Measurements from ENCODE around the gene LLGL2. TPM values are rescaled to one million over a fixed set of nuclear protein-coding genes. Genes with fewer than 3 reads are reported as not detected.

LLGL2 gene
- total RNA-seq, 1 experiment from 2014 or later, result 156 TPM

GRCh38 chr17:75549246-75550138 is 24.0 kb downstream of the LLGL2 start:
- peak; percentile 97 to 98 for DNase-seq
- peaks cover 8% of the 10 kb centered on the region; the same call in 1 of the 2 replicates for H3K79me2 ChIP-seq (ENCODE audit: low read depth)
- BruUV-seq (replicated peaks), result TSS peak; percentile 95
- peak overlapping the region; percentile 94 for H3K27ac ChIP-seq
- no peaks in the 10 kb centered on the region for H3K9me3 ChIP-seq (ENCODE audit: insufficient read depth, low read depth)
- POLR2A ChIA-PET (ENCODE audit: unreplicated experiment), result interaction anchor here (0.5 to 1.8 kb wide), 11 partner anchors 18 to 297 kb away, joined by 3 to 35 read pairs (median 6); partner anchors contain the start of gene LLGL2
- H3K27me3 ChIP-seq (ENCODE audit: insufficient read depth, low read depth), result no peaks in the 10 kb centered on the region
- TF ChIP-seq EZH2 (IDR thresholded peaks at IDR 0.05; ENCODE audit: low read depth), result no peak
- peak; percentile 17; the same call in 1 of the 2 replicates for TF ChIP-seq CTCF (conservative IDR thresholded peaks at IDR 0.05)
- CTCF ChIA-PET, result interaction anchor here (0.6 to 2.0 kb wide), 6 partner anchors 35 to 232 kb away, joined by 3 to 17 read pairs (median 5); partner anchors contain the start of gene SMIM5
- peak overlapping the region; percentile 46 for H2AFZ ChIP-seq
- H3F3A ChIP-seq (ENCODE audit: insufficient read depth, low read depth), result peaks cover 44% of the 10 kb centered on the region
- peaks cover 31% of the 10 kb centered on the region for H3K4me1 ChIP-seq (replicated peaks; ENCODE audit: insufficient read depth)
- peak overlapping the region; percentile 80 for H3K4me2 ChIP-seq
- H3K4me3 ChIP-seq, result peak overlapping the region; percentile 51; the same call in 1 of the 2 replicates
- no peaks in the 10 kb centered on the region for H3K9me2 ChIP-seq (ENCODE audit: insufficient read depth)
- no peaks in the 10 kb centered on the region for H3K36me3 ChIP-seq (ENCODE audit: low read depth)
- intact Hi-C loops (cut with micrococcal nuclease; ENCODE audit: unreplicated experiment), result loop anchor here (1.0 to 5.0 kb wide), 2 partner anchors 18 to 38 kb away; partner anchors contain the start of gene MYO15B
- H4K20me1 ChIP-seq (ENCODE audit: insufficient read depth), result no peaks in the 10 kb centered on the region

- no peak for DNase-seq
- Histone ChIP-seq H3K9me2 (ENCODE audit: insufficient read depth) (no peaks in the 10 kb centered on the region), H3K27ac (peak overlapping the region; percentile 94), H3K4me3 (peak overlapping the region; percentile 51; the same call in 1 of the 2 replicates), H3K79me2 (ENCODE audit: low read depth) (peaks cover 8% of the 10 kb centered on the region; the same call in 1 of the 2 replicates), H3K4me2 (peak overlapping the region; percentile 80), H3K27me3 (ENCODE audit: insufficient read depth, low read depth) (no peaks in the 10 kb centered on the region), H4K20me1 (ENCODE audit: insufficient read depth) (no peaks in the 10 kb centered on the region), H2AFZ (peak overlapping the region; percentile 46), H3K36me3 (ENCODE audit: low read depth) (no peaks in the 10 kb centered on the region), H3K9me3 (ENCODE audit: insufficient read depth, low read depth) (no peaks in the 10 kb centered on the region), H3F3A (ENCODE audit: insufficient read depth, low read depth) (peaks cover 44% of the 10 kb centered on the region), H3K4me1 (replicated peaks; ENCODE audit: insufficient read depth) (peaks cover 31% of the 10 kb centered on the region)
- CTCF ChIA-PET, result interaction anchor here (0.6 kb wide), 2 partner anchors 74 to 231 kb away, joined by 4 to 5 read pairs; no protein-coding TSS in a partner anchor
- TF ChIP-seq EZH2 (IDR thresholded peaks at IDR 0.05; ENCODE audit: low read depth) (no peak), CTCF (conservative IDR thresholded peaks at IDR 0.05) (peak; percentile 3; the same call in 1 of the 2 replicates)
- intact Hi-C loops (cut with micrococcal nuclease; ENCODE audit: unreplicated experiment), result no loop called here
- no TSS peak for BruUV-seq (replicated peaks)
- POLR2A ChIA-PET (ENCODE audit: unreplicated experiment), result interaction anchor here (0.6 to 1.8 kb wide), 4 partner anchors 19 to 133 kb away, joined by 3 to 35 read pairs (median 21); partner anchors contain the start of gene LLGL2
Measured at GRCh38 chr17:75550139-75550465, 24.6 kb downstream of the LLGL2 start.

GRCh38 chr17:75551266-75551665 is 25.8 kb downstream of the LLGL2 start:
- Histone ChIP-seq H3K9me3 (ENCODE audit: insufficient read depth, low read depth) (no peaks in the 10 kb centered on the region), H4K20me1 (ENCODE audit: insufficient read depth) (no peaks in the 10 kb centered on the region), H3K4me3 (no peak overlapping the region), H3F3A (ENCODE audit: insufficient read depth, low read depth) (peaks cover 45% of the 10 kb centered on the region), H3K27ac (peak overlapping the region; percentile 94), H3K4me2 (peak overlapping the region; percentile 80; the same call in 1 of the 2 replicates), H3K36me3 (ENCODE audit: low read depth) (no peaks in the 10 kb centered on the region), H3K27me3 (ENCODE audit: insufficient read depth, low read depth) (no peaks in the 10 kb centered on the region), H2AFZ (no peak overlapping the region), H3K79me2 (ENCODE audit: low read depth) (peaks cover 9% of the 10 kb centered on the region; the same call in 1 of the 2 replicates), H3K9me2 (ENCODE audit: insufficient read depth) (no peaks in the 10 kb centered on the region), H3K4me1 (replicated peaks; ENCODE audit: insufficient read depth) (peaks cover 33% of the 10 kb centered on the region)
- BruUV-seq (replicated peaks), result no TSS peak
- ChIA-PET CTCF (interaction anchor here (0.6 to 0.7 kb wide), 2 partner anchors 57 to 124 kb away, joined by 4 to 20 read pairs; no protein-coding TSS in a partner anchor), POLR2A (ENCODE audit: unreplicated experiment) (no interaction called here)
- intact Hi-C loops (cut with micrococcal nuclease; ENCODE audit: unreplicated experiment), result no loop called here
- DNase-seq, result no peak
- TF ChIP-seq EZH2 (IDR thresholded peaks at IDR 0.05; ENCODE audit: low read depth) (no peak), CTCF (conservative IDR thresholded peaks at IDR 0.05) (no peak)

Measured in PC-9 (cell line).